Measurements from ENCODE around the gene SRPK2. TPM values are rescaled to one million over a fixed set of nuclear protein-coding genes. Genes with fewer than 3 reads are reported as not detected.
A peak's percentile ranks its signal among the peaks of the same experiment; 100 is the strongest.
"Not testable (repeated sequence)": the region's sequence is repeated elsewhere in the genome, so short reads cannot be mapped to it uniquely, and the experiment has no call there.

The SRPK2 gene
- total and polyA plus RNA-seq, 2 donors (not counting 1 experiment from before 2014, with no cell fraction given) = 15.2 to 108 TPM

DNA sequence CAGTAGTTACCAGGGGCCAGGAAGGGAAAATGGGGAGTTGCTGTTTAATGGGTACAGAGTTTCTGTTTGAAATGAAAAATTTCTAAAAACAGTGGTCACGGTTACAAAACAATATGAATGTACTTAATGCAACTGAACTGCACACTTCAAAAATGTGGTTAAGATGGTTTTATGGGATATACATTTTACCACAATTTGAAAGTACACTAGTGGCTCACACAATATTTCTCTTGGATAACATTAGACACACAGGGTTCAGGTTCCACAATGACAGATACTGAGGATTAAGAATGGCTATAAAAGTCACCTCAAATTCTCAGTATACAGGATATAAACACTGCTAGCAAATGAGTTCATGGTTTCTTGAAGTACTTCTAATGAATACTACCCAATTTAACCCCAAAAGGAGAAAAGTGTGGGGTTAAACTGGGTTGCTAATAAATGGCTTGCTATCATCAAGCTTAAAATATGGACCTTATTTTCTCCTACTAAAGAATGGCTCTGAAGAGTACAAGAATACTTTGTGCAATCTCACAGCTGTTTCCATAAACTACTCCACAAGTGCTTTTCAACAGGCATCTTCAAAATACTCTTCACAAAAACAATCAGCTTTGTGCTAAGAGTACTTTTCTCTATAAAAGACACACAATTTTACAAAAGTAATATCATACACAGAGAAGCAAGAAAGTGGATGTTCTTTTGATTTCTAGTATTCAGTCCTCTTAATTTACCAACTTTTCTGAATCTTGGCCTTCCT lies 92.9 kb downstream of the SRPK2 start:
- Histone ChIP-seq H3K27me3 (replicated peaks in 1 of 4; ENCODE audit: control extremely low read depth in 1 of 4, control insufficient read depth in 3 of 4, insufficient read depth in 4 of 4, low read length in 3 of 4) (no peaks in the 10 kb centered on the region), H3K36me3 (replicated peaks in 1 of 2; ENCODE audit: control extremely low read depth in 1 of 2, control insufficient read depth in 1 of 2, extremely low read depth in 1 of 2, insufficient read depth in 2 of 2, low read length in 1 of 2) (peaks cover 0 to 6% of the 10 kb centered on the region in 2 experiments), H4K20me1 (ENCODE audit: control insufficient read depth, insufficient read depth, low read length, poor library complexity, severe bottlenecking) (peaks cover 46% of the 10 kb centered on the region), H3K27ac (ENCODE audit: low read length in 2 of 2) (no peak overlapping the region), H3K4me3 (ENCODE audit: control extremely low read depth in 1 of 5, extremely low read depth in 1 of 5, insufficient read depth in 1 of 5, low read depth in 2 of 5, low read length in 4 of 5) (no peak overlapping the region), H2AFZ (ENCODE audit: insufficient read depth, low read depth, low read length, poor library complexity, severe bottlenecking) (no peak overlapping the region), H3K4me1 (ENCODE audit: control insufficient read depth in 2 of 2, insufficient read depth in 2 of 2, low read length in 2 of 2) (peaks cover 8 to 10% of the 10 kb centered on the region in 2 donors), H3K4me2 (replicated peaks; ENCODE audit: low read depth, low read length, poor library complexity, severe bottlenecking) (no peak overlapping the region), H3K9me3 (ENCODE audit: control extremely low read depth in 1 of 3, control insufficient read depth in 2 of 3, insufficient read depth in 1 of 3, low read length in 2 of 3) (peaks cover 0 to 2% (median 0%) of the 10 kb centered on the region in 3 donors), H3K9ac (ENCODE audit: low read length) (no peak overlapping the region), H3K79me2 (ENCODE audit: control insufficient read depth, insufficient read depth, low read length) (peaks cover 82% of the 10 kb centered on the region)
- Mint-ChIP-seq H3K4me1 (peaks cover 44% of the 10 kb centered on the region), H3K9me3 (ENCODE audit: insufficient read depth) (no peaks in the 10 kb centered on the region), H3K4me3 (no peak overlapping the region), H3K27ac (peak overlapping the region; percentile 32), H3K27me3 (no peaks in the 10 kb centered on the region)
- WGBS (ENCODE audit: insufficient coverage) = no CpG with 5 or more reads among the region's 1 CpG
- ChIA-PET CTCF (no interaction called here), POLR2A (no interaction called here)
- TF ChIP-seq CTCF (IDR thresholded peaks at IDR 0.05) = no peak
- TF ChIP-seq EZH2 (IDR thresholded peaks at IDR 0.05; ENCODE audit: borderline replicate concordance, insufficient read depth, low read depth, low read length, poor library complexity, severe bottlenecking) = no peak
- DNase-seq (no peak), ATAC-seq (ENCODE audit: low read depth) (no peak)
- intact Hi-C loops (cut with micrococcal nuclease) = no loop called here

DNA sequence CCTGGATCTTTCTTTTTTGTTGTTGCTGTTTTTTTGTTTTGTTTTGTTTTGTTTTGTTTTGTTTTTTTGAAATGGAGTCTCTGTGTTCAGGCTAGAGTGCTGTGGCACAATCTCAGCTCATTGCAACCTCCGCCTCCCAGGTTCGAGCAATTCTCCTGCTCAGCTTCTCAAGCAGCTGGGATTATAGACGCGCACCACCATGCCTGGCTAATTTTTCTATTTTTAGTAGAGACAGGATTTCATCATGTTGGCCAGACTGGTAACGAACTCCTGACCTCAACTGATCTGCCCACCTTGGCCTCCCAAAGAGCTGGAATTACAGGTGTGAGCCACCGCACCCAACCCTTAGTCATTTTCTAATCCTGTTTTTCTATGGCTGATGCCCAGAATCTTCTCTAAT lies 94.2 kb downstream of the SRPK2 start:
- CTCF ChIA-PET = interaction anchor here (0.9 kb wide), 1 partner anchor 82 kb away, joined by 3 read pairs; no protein-coding TSS in a partner anchor
- H3K27ac ChIP-seq (ENCODE audit: low read length in 2 of 2); ATAC-seq (ENCODE audit: low read depth); H3K4me3 ChIP-seq (ENCODE audit: control extremely low read depth in 1 of 5, extremely low read depth in 1 of 5, insufficient read depth in 1 of 5, low read depth in 2 of 5, low read length in 4 of 5); H3K9me3 ChIP-seq (ENCODE audit: control extremely low read depth in 1 of 3, control insufficient read depth in 2 of 3, insufficient read depth in 1 of 3, low read length in 2 of 3); intact Hi-C loops (cut with micrococcal nuclease); DNase-seq; H3K4me3 Mint-ChIP-seq; H3K4me2 ChIP-seq (replicated peaks; ENCODE audit: low read depth, low read length, poor library complexity, severe bottlenecking); H3K36me3 ChIP-seq (replicated peaks in 1 of 2; ENCODE audit: control extremely low read depth in 1 of 2, control insufficient read depth in 1 of 2, extremely low read depth in 1 of 2, insufficient read depth in 2 of 2, low read length in 1 of 2); H3K9ac ChIP-seq (ENCODE audit: low read length); H3K27me3 ChIP-seq (replicated peaks in 1 of 4; ENCODE audit: control extremely low read depth in 1 of 4, control insufficient read depth in 3 of 4, insufficient read depth in 4 of 4, low read length in 3 of 4); H3K27ac Mint-ChIP-seq; H2AFZ ChIP-seq (ENCODE audit: insufficient read depth, low read depth, low read length, poor library complexity, severe bottlenecking); H3K9me3 Mint-ChIP-seq (ENCODE audit: insufficient read depth); POLR2A ChIA-PET; H3K27me3 Mint-ChIP-seq: not testable (repeated sequence)
- peaks cover 46% of the 10 kb centered on the region for H3K4me1 Mint-ChIP-seq
- Histone ChIP-seq H3K79me2 (ENCODE audit: control insufficient read depth, insufficient read depth, low read length) (peaks cover 81% of the 10 kb centered on the region), H4K20me1 (ENCODE audit: control insufficient read depth, insufficient read depth, low read length, poor library complexity, severe bottlenecking) (peaks cover 48% of the 10 kb centered on the region), H3K4me1 (ENCODE audit: control insufficient read depth in 2 of 2, insufficient read depth in 2 of 2, low read length in 2 of 2) (peaks cover 8 to 10% of the 10 kb centered on the region in 2 donors)
- WGBS (ENCODE audit: insufficient coverage) = 100% methylated on average over 4 of the region's 6 CpGs
